ENCODE measurements around the gene BRSK2.

Gene BRSK2

GRCh38 chr11:1482581-1483444 is 93.1 kb downstream of the BRSK2 start:
- DNase-seq (ENCODE audit: low read depth): no peak

- DNase-seq (ENCODE audit: low read depth): no peak
Measured at GRCh38 chr11:1483445-1483961, 93.8 kb downstream of the BRSK2 start.

- DNase-seq (ENCODE audit: low read depth): no peak
Measured at GRCh38 chr11:1484061-1484671, 94.4 kb downstream of the BRSK2 start.

DNA sequence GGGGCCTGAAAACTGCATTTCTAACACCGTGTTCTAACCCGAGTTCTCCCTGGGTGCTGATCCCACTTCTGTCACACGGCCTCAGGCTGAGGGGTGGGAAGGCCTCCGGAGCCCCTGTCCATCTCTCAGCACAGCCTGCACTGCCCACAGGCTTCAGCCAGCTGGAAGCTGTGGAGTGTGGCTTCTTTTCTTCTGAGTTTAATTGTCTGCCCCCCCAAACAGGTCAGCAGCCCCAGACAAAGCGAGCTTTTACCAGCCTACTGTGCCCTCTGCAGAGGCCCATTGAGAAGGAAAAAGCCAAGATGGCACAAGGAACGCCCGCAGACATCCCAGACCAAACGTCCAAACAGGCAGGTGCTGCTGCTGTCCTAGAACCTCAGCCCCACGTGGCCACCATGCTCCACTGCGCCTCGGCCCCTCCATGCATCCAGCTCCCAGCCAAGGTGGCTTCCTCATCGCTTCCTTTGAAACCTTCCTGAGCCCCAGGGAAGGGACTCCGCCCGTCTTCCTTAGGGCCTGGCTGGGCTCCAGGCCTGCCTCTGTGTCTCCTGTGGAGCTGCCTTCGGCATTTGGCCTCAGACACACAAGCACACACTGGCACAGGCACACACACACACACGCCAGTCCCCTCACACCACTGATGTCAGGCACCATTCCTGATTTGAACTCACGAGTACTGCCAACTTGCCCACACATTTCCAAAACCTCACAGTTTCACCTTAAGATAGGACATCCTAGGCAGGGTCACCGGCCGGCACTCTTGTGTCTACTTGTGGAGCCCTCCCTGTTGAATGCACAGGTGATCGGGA is 95.2 kb downstream of the BRSK2 start:
- DNase-seq (ENCODE audit: low read depth): no peak

DNA sequence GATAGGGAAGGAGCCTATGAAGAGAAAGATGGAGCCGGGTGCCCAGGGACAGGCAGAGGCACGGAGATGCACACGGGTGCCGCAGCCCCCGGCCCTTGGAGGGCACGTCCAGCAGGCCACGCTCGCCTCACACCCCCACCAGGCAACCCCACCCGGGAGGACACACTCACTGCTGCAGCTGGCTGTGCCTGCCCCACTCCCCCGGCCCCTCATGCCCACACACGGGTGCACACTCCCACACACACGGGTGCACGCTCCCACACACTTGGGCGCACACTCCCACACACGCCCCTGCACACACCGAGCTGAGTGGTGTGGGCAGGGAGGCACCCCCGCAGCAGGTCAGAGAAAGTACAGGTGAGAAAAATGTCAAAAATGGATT is 95.8 kb downstream of the BRSK2 start:
- DNase-seq (ENCODE audit: low read depth): no peak

DNA sequence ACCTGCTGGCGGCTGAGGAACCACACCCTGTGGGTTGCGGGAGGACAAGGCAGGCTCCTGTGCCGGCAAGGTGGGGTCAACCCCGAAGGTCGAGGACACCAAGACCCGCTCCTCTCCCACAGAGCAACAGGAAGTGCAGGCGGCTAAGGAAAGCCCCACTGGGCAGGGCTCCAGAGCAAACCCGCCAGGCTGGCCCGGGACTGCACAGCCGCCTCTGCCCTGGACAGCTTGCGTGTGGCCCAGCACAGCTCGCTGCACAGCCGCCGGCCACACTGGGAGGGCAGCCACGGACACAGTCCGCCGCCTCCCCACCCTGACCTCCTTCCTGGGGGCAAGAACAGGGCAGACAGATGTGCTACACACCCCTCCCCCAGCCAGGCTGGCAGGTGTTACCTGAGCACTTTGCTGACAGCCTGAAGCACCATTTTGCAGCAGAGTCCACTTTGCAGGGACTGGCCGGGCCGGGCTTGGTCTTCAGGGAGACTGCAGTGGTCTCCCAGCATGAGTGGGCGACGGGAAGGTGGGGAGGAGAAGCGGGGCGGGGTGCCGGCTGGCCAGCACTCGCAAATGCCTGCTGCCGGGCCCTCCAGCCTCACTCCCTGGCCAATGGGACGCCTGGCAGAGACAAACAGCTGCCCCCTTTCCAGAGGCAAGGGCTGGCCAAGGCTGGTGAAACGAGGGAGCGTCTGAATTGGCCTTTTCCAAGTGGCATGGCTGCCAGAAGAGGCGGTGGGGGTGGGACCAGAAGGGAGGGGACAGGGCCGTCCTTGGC is 96.5 kb downstream of the BRSK2 start, which contains the start of gene MOB2:
MOB2 (minus strand) TSS at position 726 of the 772 bp plus-strand sequence; CDS start at position 503, 223 bp downstream.
- no peak for DNase-seq (ENCODE audit: low read depth)

- DNase-seq (ENCODE audit: low read depth): no peak
Measured at GRCh38 chr11:1487091-1487850, 97.5 kb downstream of the BRSK2 start.

- DNase-seq (ENCODE audit: low read depth): no peak
Measured at GRCh38 chr11:1487851-1488574, 98.3 kb downstream of the BRSK2 start.

GRCh38 chr11:1488575-1489180 is 98.9 kb downstream of the BRSK2 start:
- no peak for DNase-seq (ENCODE audit: low read depth)

- DNase-seq (ENCODE audit: low read depth): no peak
Measured at GRCh38 chr11:1490651-1491050, 100.9 kb downstream of the BRSK2 start.

DNA sequence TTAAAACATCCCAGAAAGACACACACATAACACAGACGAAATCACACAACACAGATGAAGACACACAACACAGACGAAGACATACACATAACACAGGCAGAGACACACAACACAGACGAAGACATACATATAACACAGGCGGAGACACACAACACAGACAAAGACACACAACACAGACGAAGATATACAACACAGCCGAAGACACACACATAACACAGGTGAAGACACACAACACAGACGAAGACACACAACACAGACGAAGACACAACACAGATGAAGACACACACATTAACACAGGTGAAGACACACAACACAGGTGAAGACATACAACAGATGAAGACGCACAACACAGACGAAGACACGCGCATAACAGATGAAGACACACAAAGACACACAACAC is 101.6 kb downstream of the BRSK2 start:
- no peak for DNase-seq (ENCODE audit: low read depth)

- no peak for DNase-seq (ENCODE audit: low read depth)
Measured at GRCh38 chr11:1493650-1494244, 104.0 kb downstream of the BRSK2 start.

DNA sequence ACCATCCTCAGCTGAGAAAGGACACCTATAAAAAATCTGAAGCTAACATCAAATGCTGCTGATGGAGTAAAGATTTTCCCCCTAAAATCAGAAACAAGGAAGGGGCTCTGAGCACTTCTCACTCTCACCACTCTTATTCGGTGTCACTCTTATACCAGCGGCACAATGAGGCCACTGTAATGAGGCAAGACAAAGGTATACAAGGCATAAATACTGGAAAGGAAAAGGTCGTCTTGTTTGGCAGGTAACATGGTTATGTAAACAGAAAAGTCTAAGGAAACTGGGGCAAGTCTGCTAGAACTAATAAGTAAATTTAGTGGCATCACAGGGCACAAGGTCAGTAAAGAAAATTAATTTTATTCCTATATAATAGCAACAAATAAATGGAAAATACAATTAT is 104.9 kb downstream of the BRSK2 start:
- DNase-seq (ENCODE audit: low read depth): no peak

- no peak for DNase-seq (ENCODE audit: low read depth)
Measured at GRCh38 chr11:1496091-1496760, 106.5 kb downstream of the BRSK2 start.

DNA sequence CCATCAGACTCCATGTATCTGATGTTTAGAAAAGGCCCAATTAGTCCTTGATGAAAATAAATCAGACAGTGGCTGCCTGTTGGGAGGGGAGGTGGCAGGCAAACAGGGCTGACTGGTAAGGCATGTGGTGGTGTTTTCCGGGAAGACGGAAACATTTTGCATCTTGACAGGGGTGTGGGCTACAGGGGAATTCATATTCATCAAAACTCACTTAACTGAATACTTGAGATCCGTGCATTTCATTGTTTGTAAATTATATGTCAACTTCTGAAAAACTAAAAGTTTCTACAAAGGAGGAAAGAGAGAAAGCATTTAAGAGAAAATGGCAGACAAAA is 107.0 kb downstream of the BRSK2 start:
- DNase-seq (ENCODE audit: low read depth): no peak

DNA sequence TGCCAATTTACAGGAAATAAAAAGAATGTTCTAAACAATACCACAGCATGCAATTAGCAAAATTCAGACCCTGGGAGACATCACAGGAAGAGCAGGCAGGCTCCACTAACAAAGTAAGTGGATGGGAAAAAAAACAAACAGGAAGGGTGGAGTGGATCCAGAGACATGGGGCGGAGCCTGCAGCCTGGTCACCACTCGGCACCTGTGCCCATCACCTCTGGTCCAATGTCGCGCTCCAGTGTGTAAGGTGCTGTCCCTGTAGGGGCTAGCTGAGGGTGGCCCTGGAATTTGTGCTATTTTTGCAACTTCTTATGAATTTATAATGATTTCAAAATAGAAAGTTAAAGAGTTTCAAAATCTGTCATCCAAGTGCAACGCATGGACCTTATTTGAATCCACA is 107.9 kb downstream of the BRSK2 start:
- DNase-seq (ENCODE audit: low read depth): no peak

DNA sequence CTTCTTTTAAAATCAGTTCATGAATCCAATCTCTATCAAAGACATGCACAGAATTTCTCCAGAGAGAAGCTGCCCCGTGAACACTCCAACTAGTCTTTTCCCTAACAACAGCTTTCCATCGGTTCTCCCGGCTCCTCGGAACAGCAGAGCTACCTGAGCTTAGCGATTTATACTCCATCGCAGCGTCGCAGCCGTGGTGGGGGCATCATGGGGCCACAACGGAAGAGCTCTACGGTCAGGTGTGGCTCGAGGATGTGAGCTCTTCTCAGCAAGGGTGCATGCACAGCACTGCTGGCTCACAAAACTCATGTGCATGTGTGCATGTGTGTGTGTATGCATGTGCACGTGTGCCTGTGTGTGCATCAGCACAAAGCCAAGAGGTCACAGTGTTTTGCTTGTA is 108.5 kb downstream of the BRSK2 start:
- DNase-seq (ENCODE audit: low read depth): no peak

DNA sequence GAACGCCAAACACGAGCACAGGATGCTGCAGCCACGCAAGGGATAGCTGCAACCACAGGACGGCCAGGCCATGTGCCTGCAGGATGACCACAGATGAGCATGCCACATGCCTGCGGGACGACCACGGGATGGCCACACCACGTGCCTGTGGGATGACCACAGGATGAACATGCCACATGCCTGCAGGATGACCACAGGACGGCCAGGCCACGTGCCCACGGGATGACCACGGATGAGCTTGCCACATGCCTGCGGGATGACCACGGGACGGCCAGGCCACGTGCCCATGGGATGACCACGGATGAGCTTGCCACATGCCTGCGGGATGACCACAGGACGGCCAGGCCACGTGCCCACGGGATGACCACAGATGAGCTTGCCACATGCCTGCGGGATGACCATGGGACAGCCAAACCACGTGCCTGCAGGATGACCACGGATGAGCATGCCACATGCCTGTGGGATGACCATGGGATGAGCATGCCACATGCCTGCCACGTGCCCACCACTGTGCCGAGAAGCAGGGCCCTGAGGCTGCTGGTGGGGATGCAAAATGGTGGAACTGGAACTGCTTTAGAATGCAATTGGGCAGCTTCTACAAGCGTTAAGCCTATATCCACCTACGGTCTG is 109.6 kb downstream of the BRSK2 start:
- no peak for DNase-seq (ENCODE audit: low read depth)

GRCh38 chr11:1499899-1500298 is 110.2 kb downstream of the BRSK2 start:
- DNase-seq (ENCODE audit: low read depth): no peak

Measured in HS-5 (cell line).